CD4-positive, CD25-positive, alpha-beta regulatory T cell (primary cell): ENCODE results near the gene GAMT. TPM values are rescaled to one million over a fixed set of nuclear protein-coding genes. Genes with fewer than 3 reads are reported as not detected.
"Not testable (repeated sequence)": the region's sequence is repeated elsewhere in the genome, so short reads cannot be mapped to it uniquely, and the experiment has no call there.

Source experiments
- ATAC-seq, 2 donors: fragments of 150-1000 bp; cut with Tn5 transposase; one replicate each; pipeline ENCODE4 v1.10.0; 2021; ENCODE audit warnings: low read depth in 2 of 2, moderate number of reproducible peaks in 2 of 2, moderate library complexity in 1 of 2
- DNase-seq, 3 donors: peaks; one replicate each; pipeline versions ENCODE4 v3.0.0 to v3.0.0-alpha.2; 2012 to 2022; ENCODE audit warnings: mixed read lengths in 1 of 3
- H3K27ac ChIP-seq: one replicate; pipeline ENCODE4 v1.7.0; 2013; ENCODE audit warnings: mild to moderate bottlenecking, low read length; ENCODE audit not compliant: insufficient read depth, poor library complexity, severe bottlenecking
- H3K27me3 ChIP-seq: one replicate; pipeline ENCODE4 v1.7.0; 2013; ENCODE audit warnings: low read length; ENCODE audit not compliant: control insufficient read depth, insufficient read depth
- H3K36me3 ChIP-seq: one replicate; pipeline ENCODE4 v1.7.0; 2013; ENCODE audit warnings: mild to moderate bottlenecking, low read length, moderate library complexity; ENCODE audit not compliant: control insufficient read depth, insufficient read depth
- H3K4me1 ChIP-seq: 2 replicates; pipeline ENCODE4 v1.7.0; 2013; ENCODE audit warnings: mild to moderate bottlenecking, low read length; ENCODE audit not compliant: insufficient read depth, control insufficient read depth, poor library complexity, severe bottlenecking
- H3K4me3 ChIP-seq: one replicate; pipeline ENCODE4 v1.7.0; 2013; ENCODE audit warnings: low read depth, mild to moderate bottlenecking, low read length, moderate library complexity
- H3K9me3 ChIP-seq, 2 experiments: 1 replicate in 1 of 2; 2 replicates in 1 of 2; pipeline ENCODE4 v1.7.0; 2013; ENCODE audit warnings: low read length in 2 of 2, mild to moderate bottlenecking in 1 of 2, moderate library complexity in 1 of 2; ENCODE audit not compliant: control insufficient read depth in 2 of 2
- H3K27ac Mint-ChIP-seq, 3 donors: one replicate each; pipeline ENCODE4 v1.8.0; 2020 to 2022; ENCODE audit warnings: mild to moderate bottlenecking in 3 of 3, mixed read lengths in 3 of 3, moderate library complexity in 2 of 3
- H3K27me3 Mint-ChIP-seq: one replicate; pipeline ENCODE4 v1.8.0; 2022; ENCODE audit warnings: mild to moderate bottlenecking, mixed read lengths
- H3K36me3 Mint-ChIP-seq: one replicate; pipeline ENCODE4 v1.8.0; 2020; ENCODE audit warnings: mixed read lengths
- H3K4me1 Mint-ChIP-seq, 4 donors: one replicate each; pipeline ENCODE4 v1.8.0; 2020 to 2022; ENCODE audit warnings: mixed read lengths in 4 of 4, mild to moderate bottlenecking in 1 of 4
- H3K4me3 Mint-ChIP-seq, 4 donors: one replicate each; pipeline ENCODE4 v1.8.0; 2020 to 2022; ENCODE audit warnings: mild to moderate bottlenecking in 4 of 4, mixed read lengths in 4 of 4, moderate library complexity in 3 of 4
- H3K9me3 Mint-ChIP-seq, 7 donors: one replicate each; pipeline ENCODE4 v1.8.0; 2020 to 2022; ENCODE audit warnings: mixed read lengths in 7 of 7, mild to moderate bottlenecking in 3 of 7, moderate library complexity in 2 of 7
- polyA plus RNA-seq, 4 donors: library from polyadenylated mRNA; unstranded; fragments of 300-500 nt; fragmentation: Illumina TruSeq; gene quantifications; one replicate each; pipeline ENCODE4 v1.2.3, GENCODE V29; 2021
- total RNA-seq: library from RNA; stranded (reverse); gene quantifications from one replicate; pipeline ENCODE4 v1.2.3, GENCODE V29; 2022

Gene GAMT
- total and polyA plus RNA-seq, 5 donors from 2014 or later = 6.7 to 20.2 (median 12.9) TPM

DNA sequence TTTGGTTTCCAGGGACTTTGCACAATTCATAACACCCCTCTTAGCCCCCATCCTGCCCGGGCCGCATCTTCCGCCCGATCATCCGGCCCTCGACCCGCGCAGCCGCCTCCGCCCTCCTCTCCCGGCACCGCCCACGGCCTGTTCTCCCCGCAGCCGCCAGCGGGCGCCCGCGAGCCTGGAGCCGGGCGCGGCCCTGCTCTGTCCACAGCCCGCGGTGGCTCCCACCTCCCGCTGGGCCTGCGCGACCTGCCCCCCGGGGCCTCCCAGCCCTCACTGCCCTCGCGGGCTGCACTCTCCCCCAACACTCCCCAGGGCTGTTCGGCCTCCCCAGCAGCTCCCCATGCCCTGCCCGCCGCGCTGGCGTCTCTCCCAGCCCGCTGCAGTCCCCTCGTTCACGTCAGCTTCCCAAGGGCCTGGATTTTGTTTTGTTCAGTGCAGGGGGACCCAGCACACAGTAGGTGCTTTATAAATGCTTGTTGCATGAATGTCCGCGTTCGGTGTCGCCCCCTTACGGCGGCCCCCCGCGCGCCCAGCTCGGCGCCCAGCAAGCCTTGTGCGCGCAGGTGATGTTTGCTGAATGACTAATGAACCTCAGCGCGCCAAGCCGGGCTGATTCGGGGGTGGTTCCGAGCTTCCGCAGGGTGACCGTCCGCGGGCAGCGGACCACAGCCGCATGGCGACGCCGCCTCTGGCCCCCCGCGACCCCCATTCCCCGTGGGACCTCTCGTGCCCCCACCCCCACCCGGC is 44.0 kb upstream of the GAMT start:
- no peak overlapping the region for H3K27ac ChIP-seq
- H3K9me3 ChIP-seq = no peaks in the 10 kb centered on the region
- H3K27me3 ChIP-seq = peaks cover 6% of the 10 kb centered on the region
- H3K4me3 ChIP-seq = no peak overlapping the region
- DNase-seq (peak; percentile 61 to 77 (median 77)), ATAC-seq (peak; percentile 88 to 90)
- Mint-ChIP-seq H3K4me3 (peak overlapping the region; percentile 71 to 89 (median 80)), H3K27ac (peak overlapping the region in 1 of 3 donors; percentile 69), H3K36me3 (peaks cover 4% of the 10 kb centered on the region), H3K27me3 (peaks cover 35% of the 10 kb centered on the region), H3K4me1 (peaks cover 0 to 46% (median 15%) of the 10 kb centered on the region in 4 donors), H3K9me3 (peaks cover 0 to 3% (median 0%) of the 10 kb centered on the region in 7 donors)
- H3K4me1 ChIP-seq = peaks cover 43% of the 10 kb centered on the region
- peaks cover 15% of the 10 kb centered on the region for H3K36me3 ChIP-seq

DNA sequence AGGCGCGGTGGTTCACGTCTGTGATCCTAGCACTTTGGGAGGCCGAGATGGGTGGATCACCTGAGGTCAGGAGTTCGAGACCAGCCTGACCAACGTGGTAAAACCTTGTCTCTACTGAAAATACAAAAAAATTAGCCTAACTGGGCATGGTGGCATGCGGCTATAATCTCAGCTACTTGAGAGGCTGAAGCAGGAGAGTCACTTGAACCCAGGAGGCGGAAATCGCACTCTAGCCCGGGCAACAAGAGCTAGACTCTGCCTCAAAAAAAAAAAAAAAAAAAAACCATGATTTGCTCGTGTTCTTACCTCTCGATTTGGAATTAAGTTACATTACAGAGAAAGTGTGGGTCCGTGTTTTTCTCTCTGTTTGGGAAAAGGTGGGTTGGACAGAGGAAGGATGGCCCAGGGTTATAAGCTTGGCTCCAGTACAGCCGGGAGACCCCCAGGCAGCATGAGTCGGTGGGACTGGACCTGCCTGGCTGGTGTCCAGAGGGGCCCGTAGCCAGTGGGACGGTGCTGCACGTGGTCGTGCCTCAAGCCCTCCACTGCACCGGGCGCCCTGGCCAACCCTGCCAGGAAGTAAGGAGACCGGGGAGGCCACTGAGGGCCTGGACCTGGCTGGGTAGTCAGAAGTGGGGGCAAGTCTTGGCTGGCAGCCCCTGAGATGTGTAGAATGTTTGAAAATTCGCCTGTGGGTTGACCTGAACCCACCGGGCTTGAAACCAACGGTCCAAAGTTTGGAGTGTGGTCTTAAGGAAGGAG is 40.5 kb upstream of the GAMT start:
- peaks cover 48% of the 10 kb centered on the region for H3K4me1 ChIP-seq
- Mint-ChIP-seq H3K4me3 (peak overlapping the region; percentile 52 to 98 (median 76)), H3K36me3 (peaks cover 4% of the 10 kb centered on the region), H3K9me3 (peaks cover 0 to 2% (median 0%) of the 10 kb centered on the region in 7 donors), H3K4me1 (peaks cover 0 to 47% (median 15%) of the 10 kb centered on the region in 4 donors), H3K27me3 (peaks cover 18% of the 10 kb centered on the region), H3K27ac (no peak overlapping the region)
- H3K27me3 ChIP-seq = no peaks in the 10 kb centered on the region
- H3K4me3 ChIP-seq = no peak overlapping the region
- no peak for DNase-seq
- ATAC-seq = no peak
- H3K9me3 ChIP-seq = no peaks in the 10 kb centered on the region
- H3K27ac ChIP-seq = no peak overlapping the region
- peaks cover 17% of the 10 kb centered on the region for H3K36me3 ChIP-seq

DNA sequence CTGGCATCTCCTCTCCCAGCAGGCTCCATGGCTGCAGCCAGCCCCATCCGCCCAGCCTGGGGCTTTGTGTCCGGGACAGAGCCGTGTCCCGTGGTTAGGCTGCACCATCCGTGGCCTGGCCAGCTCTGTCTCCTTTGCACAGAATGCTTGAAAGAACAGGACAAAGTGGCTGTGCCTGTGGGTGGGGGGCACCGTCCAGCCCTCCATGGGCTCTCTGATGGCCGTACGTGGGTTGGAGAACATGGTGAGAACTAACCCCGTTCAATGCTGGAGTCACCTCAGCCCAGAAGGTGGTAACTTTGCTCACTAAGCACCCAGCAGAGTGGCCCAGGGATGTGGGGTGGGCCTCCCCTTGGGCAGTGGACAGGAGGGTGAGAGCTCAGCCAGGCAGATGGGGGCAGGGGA is 39.7 kb upstream of the GAMT start:
- Histone ChIP-seq H3K9me3 (no peaks in the 10 kb centered on the region), H3K4me3 (no peak overlapping the region), H3K27ac (no peak overlapping the region), H3K36me3 (peaks cover 17% of the 10 kb centered on the region), H3K4me1 (peaks cover 40% of the 10 kb centered on the region), H3K27me3 (no peaks in the 10 kb centered on the region)
- H3K27me3 Mint-ChIP-seq = peaks cover 18% of the 10 kb centered on the region
- peak overlapping the region in 3 of 4 donors; percentile 70 to 98 (median 90) for H3K4me3 Mint-ChIP-seq
- ATAC-seq (no peak), DNase-seq (no peak)
- H3K36me3 Mint-ChIP-seq = peaks cover 4% of the 10 kb centered on the region
- peaks cover 0 to 2% (median 0%) of the 10 kb centered on the region in 7 donors for H3K9me3 Mint-ChIP-seq
- H3K27ac Mint-ChIP-seq = peak overlapping the region in 1 of 3 donors; percentile 51
- H3K4me1 Mint-ChIP-seq = peaks cover 0 to 45% (median 15%) of the 10 kb centered on the region in 4 donors

DNA sequence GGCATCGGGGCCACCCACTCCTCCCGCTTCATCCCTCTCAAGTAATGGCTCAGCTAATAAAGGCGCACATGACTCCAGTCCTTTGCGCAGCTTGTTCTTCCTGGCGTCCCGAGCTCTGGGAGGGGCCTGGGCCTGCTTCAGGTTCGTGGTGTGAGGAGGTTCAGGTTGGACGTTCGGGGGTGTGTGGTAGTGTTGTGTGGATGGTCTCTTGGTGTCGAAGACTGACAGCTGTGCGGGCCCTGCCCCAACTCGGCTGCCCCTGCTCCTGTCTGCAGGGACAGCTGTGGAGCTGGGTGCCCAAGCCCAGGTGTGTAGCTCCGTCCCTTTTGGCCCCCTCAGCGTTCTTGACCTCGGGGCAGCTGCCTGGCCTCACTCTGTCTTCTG is 39.1 kb upstream of the GAMT start:
- H3K4me1 Mint-ChIP-seq = peaks cover 0 to 44% (median 14%) of the 10 kb centered on the region in 4 donors
- H3K4me3 Mint-ChIP-seq = peak overlapping the region; percentile 54 to 98 (median 80)
- Histone ChIP-seq H3K27ac (no peak overlapping the region), H3K9me3 (no peaks in the 10 kb centered on the region), H3K4me1 (peaks cover 34% of the 10 kb centered on the region), H3K36me3 (peaks cover 20% of the 10 kb centered on the region), H3K27me3 (no peaks in the 10 kb centered on the region), H3K4me3 (no peak overlapping the region)
- DNase-seq = no peak
- H3K36me3 Mint-ChIP-seq = peaks cover 5% of the 10 kb centered on the region
- peaks cover 0 to 2% (median 0%) of the 10 kb centered on the region in 7 donors for H3K9me3 Mint-ChIP-seq
- H3K27ac Mint-ChIP-seq = peak overlapping the region; percentile 34 to 75 (median 73)
- no peak for ATAC-seq
- peaks cover 17% of the 10 kb centered on the region for H3K27me3 Mint-ChIP-seq

DNA sequence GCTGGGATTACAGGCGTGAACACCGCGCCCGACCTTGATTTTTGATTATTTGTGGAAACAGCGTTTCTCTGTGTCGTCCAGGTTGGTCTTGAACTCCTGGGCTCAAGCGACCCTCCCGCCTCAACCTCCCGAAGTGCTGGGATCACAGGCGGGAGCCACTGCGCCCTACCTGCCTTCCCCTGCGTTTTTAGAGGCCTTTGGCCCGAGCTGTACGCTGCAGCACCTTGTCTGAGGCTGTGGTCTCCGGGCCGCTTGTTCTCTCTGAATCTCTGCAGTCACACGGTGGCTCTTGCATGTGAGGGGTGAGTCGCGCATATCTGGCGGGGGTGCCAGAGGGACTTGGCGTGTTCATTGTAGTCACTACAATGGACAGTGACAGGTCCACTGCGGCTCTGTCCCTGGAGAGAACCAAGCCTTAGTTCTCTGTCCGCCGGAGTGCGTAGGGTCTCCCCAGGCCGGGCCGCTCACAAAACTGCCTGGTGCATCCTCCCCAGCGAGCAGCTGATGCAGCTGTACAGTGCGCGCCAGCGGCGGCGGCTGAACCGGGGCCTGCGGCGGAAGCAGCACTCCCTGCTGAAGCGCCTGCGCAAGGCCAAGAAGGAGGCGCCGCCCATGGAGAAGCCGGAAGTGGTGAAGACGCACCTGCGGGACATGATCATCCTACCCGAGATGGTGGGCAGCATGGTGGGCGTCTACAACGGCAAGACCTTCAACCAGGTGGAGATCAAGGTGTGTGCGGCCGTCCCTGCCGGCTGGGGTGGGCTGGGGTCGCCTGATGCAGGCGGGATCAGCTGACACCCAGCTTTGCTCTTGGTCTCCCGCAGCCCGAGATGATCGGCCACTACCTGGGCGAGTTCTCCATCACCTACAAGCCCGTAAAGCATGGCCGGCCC is 38.4 kb upstream of the GAMT start:
- DNase-seq, H3K36me3 Mint-ChIP-seq, H3K9me3 Mint-ChIP-seq, H3K4me3 ChIP-seq, H3K27me3 ChIP-seq, ATAC-seq, H3K9me3 ChIP-seq: not testable (repeated sequence)
- peaks cover 28% of the 10 kb centered on the region for H3K4me1 ChIP-seq
- H3K4me1 Mint-ChIP-seq = peaks cover 0 to 38% (median 13%) of the 10 kb centered on the region in 4 donors
- peaks cover 24% of the 10 kb centered on the region for H3K36me3 ChIP-seq
- H3K27ac Mint-ChIP-seq = peak overlapping the region; percentile 79 to 98 (median 96)
- H3K27ac ChIP-seq = peak overlapping the region; percentile 87
- H3K27me3 Mint-ChIP-seq = peaks cover 14% of the 10 kb centered on the region
- H3K4me3 Mint-ChIP-seq = peak overlapping the region; percentile 90 to 99 (median 98)

DNA sequence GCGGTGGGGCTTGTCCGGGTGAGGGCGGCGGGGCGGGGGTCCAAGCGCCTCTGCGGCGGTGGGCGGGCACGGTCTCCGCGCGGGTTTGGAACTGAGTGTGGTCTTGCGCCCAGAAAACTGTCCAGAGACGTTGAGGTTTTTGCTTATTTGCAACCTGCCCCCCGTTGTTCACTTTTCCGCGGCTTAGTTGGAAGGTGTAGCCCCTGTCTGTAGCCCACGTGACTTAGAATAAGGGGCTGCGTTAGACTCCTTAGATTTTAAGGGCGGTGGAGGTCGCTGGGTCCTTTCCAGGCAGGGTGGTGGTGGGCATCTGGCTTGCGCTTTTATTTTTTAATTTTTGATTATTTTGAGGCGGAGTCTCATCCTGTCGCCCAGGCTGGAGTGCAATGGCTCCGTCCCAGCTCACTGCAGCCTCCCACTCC is 37.6 kb upstream of the GAMT start:
- H3K36me3 Mint-ChIP-seq = peaks cover 7% of the 10 kb centered on the region
- H3K4me1 Mint-ChIP-seq = peaks cover 0 to 32% (median 13%) of the 10 kb centered on the region in 4 donors
- H3K27ac Mint-ChIP-seq = peak overlapping the region; percentile 60 to 98 (median 96)
- H3K9me3 ChIP-seq = no peaks in the 10 kb centered on the region
- no peaks in the 10 kb centered on the region for H3K27me3 ChIP-seq
- DNase-seq (no peak), ATAC-seq (no peak)
- H3K27me3 Mint-ChIP-seq = peaks cover 9% of the 10 kb centered on the region
- peak overlapping the region; percentile 78 for H3K4me3 ChIP-seq
- H3K4me1 ChIP-seq = peaks cover 25% of the 10 kb centered on the region
- peak overlapping the region; percentile 90 to 99 (median 98) for H3K4me3 Mint-ChIP-seq
- peaks cover 0 to 2% (median 0%) of the 10 kb centered on the region in 7 donors for H3K9me3 Mint-ChIP-seq
- H3K27ac ChIP-seq = peak overlapping the region; percentile 87
- peaks cover 31% of the 10 kb centered on the region for H3K36me3 ChIP-seq
